Rectal smooth muscle tissue (tissue), 1 donor: ENCODE results near the gene EFNB3.
A peak's percentile ranks its signal among the peaks of the same experiment; 100 is the strongest.

Source experiments
- H3K27ac ChIP-seq: one replicate; pipeline ENCODE4 v1.7.0; 2013; ENCODE audit warnings: low read depth, low read length, inconsistent platforms
- H3K27me3 ChIP-seq: one replicate; pipeline ENCODE4 v1.7.0; 2013; ENCODE audit warnings: low read length; ENCODE audit not compliant: control insufficient read depth, insufficient read depth
- H3K36me3 ChIP-seq: one replicate; pipeline ENCODE4 v1.7.0; 2013; ENCODE audit warnings: low read length; ENCODE audit not compliant: control insufficient read depth, insufficient read depth
- H3K4me1 ChIP-seq: one replicate; pipeline ENCODE4 v1.7.0; 2013; ENCODE audit warnings: low read length; ENCODE audit not compliant: control insufficient read depth, insufficient read depth
- H3K4me3 ChIP-seq: one replicate; pipeline ENCODE4 v1.7.0; 2013; ENCODE audit warnings: low read length
- H3K9ac ChIP-seq: one replicate; pipeline ENCODE4 v1.7.0; 2013; ENCODE audit warnings: low read length

Gene EFNB3, protein sequence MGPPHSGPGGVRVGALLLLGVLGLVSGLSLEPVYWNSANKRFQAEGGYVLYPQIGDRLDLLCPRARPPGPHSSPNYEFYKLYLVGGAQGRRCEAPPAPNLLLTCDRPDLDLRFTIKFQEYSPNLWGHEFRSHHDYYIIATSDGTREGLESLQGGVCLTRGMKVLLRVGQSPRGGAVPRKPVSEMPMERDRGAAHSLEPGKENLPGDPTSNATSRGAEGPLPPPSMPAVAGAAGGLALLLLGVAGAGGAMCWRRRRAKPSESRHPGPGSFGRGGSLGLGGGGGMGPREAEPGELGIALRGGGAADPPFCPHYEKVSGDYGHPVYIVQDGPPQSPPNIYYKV

GRCh38 chr17:7704601-7705268 lies at the start of gene EFNB3:
EFNB3 (plus strand) TSS chr17:7705202; CDS start chr17:7705599, 397 bp downstream.
- peaks cover 4% of the 10 kb centered on the region for H3K36me3 ChIP-seq
- H3K4me3 ChIP-seq = peak within 1 kb of the TSS; percentile 9
- H3K9ac ChIP-seq = no peak within 1 kb of the TSS
- peaks cover 4% of the 10 kb centered on the region for H3K4me1 ChIP-seq
- H3K27ac ChIP-seq = no peak within 1 kb of the TSS
- H3K27me3 ChIP-seq = peaks cover 32% of the 10 kb centered on the region

DNA sequence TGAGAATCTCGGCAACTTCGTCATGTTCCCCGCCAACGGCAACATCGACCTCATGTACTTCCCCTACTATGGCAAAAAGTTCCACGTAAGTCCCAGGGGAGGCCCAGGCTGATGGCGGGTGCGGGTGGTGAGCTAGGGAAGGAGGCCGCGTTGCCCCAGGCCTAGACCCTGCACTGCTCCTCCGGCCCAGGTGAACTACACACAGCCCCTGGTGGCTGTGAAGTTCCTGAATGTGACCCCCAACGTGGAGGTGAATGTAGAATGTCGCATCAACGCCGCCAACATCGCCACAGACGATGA lies 49.5 kb upstream of the EFNB3 start:
- Histone ChIP-seq H3K4me1 (no peaks in the 10 kb centered on the region), H3K4me3 (no peak overlapping the region), H3K27me3 (peaks cover 11% of the 10 kb centered on the region), H3K27ac (no peak overlapping the region), H3K9ac (no peak overlapping the region), H3K36me3 (no peaks in the 10 kb centered on the region)

DNA sequence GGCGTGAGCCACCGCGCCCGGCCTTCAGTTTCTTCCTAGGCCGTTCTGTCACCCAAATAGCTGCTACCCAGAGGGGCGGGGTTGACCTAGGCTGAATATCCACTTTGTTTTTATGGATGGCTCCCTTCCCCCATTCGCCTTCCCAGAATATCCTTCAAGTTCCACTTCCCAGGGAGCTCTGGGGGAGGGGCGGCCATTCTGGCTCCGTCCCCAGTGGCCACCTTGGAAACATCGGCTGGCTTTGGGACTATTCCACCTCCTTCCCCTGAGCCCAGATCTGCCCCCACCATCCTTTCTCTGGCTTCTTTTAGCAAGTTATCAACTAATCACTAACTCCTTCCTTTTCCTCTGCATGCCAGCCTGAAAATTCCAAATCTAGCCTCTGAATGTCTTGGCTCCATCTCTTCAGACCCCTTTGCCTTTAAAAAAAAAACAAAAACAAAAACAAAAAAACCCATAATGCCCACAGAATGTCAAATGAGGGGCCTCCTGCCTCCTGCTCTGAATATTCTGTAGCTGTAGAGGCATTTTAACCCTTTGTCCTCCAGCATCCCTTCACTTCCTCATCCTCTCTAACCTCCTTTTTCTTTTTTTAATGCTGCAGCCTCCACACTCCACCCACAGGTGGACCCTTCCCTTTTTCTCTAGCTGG lies 47.9 kb upstream of the EFNB3 start:
- no peaks in the 10 kb centered on the region for H3K4me1 ChIP-seq
- H3K4me3 ChIP-seq = no peak overlapping the region
- no peak overlapping the region for H3K9ac ChIP-seq
- peaks cover under 1% of the 10 kb centered on the region for H3K27me3 ChIP-seq
- H3K27ac ChIP-seq = no peak overlapping the region
- H3K36me3 ChIP-seq = no peaks in the 10 kb centered on the region

DNA sequence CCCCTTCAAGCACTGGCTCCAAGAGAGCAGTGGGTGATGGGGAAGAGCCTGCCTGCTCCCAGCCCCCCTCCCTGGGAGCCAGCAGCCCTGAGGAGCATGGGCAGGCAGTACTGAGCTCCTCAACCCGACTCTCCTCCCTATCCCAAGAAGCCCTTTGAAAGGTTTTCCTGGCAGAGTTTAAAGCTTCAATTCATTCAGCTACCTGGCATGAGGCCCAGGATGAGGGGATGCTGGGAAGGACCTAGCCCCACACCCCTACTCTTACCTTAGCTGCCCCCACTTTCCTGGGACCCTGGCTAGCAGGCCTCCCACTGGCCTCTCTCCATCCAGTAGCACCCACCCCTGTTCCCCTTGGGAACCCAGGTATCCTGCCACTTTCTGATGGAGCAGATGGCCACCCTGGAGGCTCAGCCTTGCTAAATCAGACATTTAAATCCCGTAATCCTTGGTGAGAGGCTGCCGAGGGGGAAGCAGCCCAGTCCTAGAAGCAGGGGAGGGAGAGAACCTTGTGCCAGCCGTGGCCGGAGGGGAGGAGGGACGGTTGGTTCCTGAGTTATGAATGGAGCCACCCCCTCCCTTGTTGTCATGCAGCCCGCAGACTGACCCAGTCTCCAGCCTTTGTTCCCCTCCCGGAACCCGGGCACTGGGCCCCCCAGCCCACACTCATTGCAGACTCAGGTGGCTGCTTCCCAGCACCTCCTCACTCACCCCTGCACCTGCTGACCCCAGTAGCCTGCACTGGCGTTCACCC lies 37.2 kb upstream of the EFNB3 start:
- H3K9ac ChIP-seq = no peak overlapping the region
- H3K4me3 ChIP-seq = no peak overlapping the region
- no peak overlapping the region for H3K27ac ChIP-seq
- H3K27me3 ChIP-seq = no peaks in the 10 kb centered on the region
- no peaks in the 10 kb centered on the region for H3K4me1 ChIP-seq
- H3K36me3 ChIP-seq = peaks cover 21% of the 10 kb centered on the region

GRCh38 chr17:7668482-7668881 lies 36.5 kb upstream of the EFNB3 start:
- no peaks in the 10 kb centered on the region for H3K4me1 ChIP-seq
- H3K36me3 ChIP-seq = peaks cover 26% of the 10 kb centered on the region
- H3K27me3 ChIP-seq = no peaks in the 10 kb centered on the region
- H3K27ac ChIP-seq = no peak overlapping the region
- no peak overlapping the region for H3K4me3 ChIP-seq
- no peak overlapping the region for H3K9ac ChIP-seq

DNA sequence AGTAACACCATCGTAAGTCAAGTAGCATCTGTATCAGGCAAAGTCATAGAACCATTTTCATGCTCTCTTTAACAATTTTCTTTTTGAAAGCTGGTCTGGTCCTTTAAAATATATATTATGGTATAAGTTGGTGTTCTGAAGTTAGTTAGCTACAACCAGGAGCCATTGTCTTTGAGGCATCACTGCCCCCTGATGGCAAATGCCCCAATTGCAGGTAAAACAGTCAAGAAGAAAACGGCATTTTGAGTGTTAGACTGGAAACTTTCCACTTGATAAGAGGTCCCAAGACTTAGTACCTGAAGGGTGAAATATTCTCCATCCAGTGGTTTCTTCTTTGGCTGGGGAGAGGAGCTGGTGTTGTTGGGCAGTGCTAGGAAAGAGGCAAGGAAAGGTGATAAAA lies 31.8 kb upstream of the EFNB3 start:
- Histone ChIP-seq H3K27me3 (no peaks in the 10 kb centered on the region), H3K9ac (no peak overlapping the region), H3K4me3 (no peak overlapping the region), H3K27ac (no peak overlapping the region), H3K4me1 (no peaks in the 10 kb centered on the region), H3K36me3 (peaks cover 46% of the 10 kb centered on the region)

- no peak overlapping the region for H3K9ac ChIP-seq
- no peaks in the 10 kb centered on the region for H3K27me3 ChIP-seq
- no peak overlapping the region for H3K27ac ChIP-seq
- no peaks in the 10 kb centered on the region for H3K4me1 ChIP-seq
- H3K4me3 ChIP-seq = no peak overlapping the region
- peaks cover 37% of the 10 kb centered on the region for H3K36me3 ChIP-seq
Measured at GRCh38 chr17:7674934-7675333, 30.1 kb upstream of the EFNB3 start.

GRCh38 chr17:7676533-7676932 lies 28.5 kb upstream of the EFNB3 start:
- Histone ChIP-seq H3K36me3 (peaks cover 30% of the 10 kb centered on the region), H3K4me3 (no peak overlapping the region), H3K9ac (no peak overlapping the region), H3K27ac (no peak overlapping the region), H3K27me3 (no peaks in the 10 kb centered on the region), H3K4me1 (no peaks in the 10 kb centered on the region)

DNA sequence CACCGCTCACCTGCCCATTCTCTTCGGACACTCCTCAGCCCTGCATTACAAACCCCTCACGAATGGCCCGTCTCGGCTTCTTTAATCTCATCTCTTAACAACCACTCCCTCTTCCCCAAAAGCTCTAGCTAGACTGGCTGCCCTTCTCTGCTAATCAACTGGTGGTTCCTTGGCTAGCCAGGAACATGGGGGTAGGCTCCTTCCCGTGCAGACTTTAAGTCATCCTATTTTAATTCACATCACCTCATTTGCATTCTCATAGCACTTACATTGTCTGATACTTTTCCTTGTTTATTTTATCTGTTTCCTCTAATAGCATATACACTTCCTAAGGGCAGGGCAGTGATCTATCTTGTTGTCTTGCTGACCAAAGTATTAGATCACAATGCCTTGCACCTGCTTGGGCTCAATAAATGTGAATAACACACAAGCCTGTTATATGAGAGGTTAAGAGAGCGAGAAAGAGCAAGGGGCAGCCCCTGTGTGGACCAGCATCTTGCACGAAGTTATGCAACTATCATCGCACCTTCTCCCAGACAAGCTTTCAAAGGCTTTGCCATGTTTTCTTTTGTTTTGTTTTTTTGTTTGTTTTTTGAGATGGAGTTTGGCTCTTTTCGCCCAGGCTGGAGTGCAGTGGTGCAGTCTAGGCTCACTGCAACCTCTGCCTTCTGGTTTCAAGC lies 27.5 kb upstream of the EFNB3 start:
- Histone ChIP-seq H3K4me1 (no peaks in the 10 kb centered on the region), H3K27me3 (no peaks in the 10 kb centered on the region), H3K36me3 (peaks cover 26% of the 10 kb centered on the region), H3K9ac (no peak overlapping the region), H3K27ac (no peak overlapping the region), H3K4me3 (no peak overlapping the region)

DNA sequence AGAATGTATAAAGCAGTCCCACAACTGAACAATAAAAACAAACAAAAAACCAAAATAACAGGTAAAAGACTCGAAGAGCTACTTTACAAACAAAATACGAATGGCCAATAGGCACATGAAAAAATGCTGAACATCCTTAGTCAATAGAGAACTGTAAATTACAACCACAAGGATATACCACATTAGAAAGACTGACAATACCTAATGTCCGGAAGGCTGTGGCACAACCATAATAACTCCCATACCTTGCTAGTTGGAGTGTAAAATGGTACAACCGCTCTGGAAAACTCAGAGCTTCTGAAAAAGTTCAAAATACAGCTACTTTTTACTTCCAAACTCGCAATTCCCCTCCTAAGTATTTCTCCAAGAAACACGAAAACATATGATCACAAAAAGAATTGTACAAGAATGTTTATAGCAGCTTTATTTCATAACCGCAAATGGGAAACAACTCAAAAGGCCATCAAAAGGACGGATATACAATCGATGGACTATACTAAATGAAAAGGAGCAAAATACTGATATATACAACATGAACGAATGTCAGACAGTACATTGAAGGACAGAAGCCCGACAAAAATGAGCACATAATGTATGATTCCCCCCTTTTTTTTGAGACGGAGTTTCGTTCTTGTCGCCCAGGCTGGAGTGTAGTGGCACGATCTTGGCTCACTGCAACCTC lies 20.0 kb upstream of the EFNB3 start:
- peak overlapping the region; percentile 92 for H3K9ac ChIP-seq
- no peaks in the 10 kb centered on the region for H3K27me3 ChIP-seq
- peak overlapping the region; percentile 91 for H3K27ac ChIP-seq
- no peaks in the 10 kb centered on the region for H3K36me3 ChIP-seq
- H3K4me1 ChIP-seq = peaks cover 23% of the 10 kb centered on the region
- H3K4me3 ChIP-seq = peak overlapping the region; percentile 71

GRCh38 chr17:7685533-7686221 lies 19.3 kb upstream of the EFNB3 start:
- Histone ChIP-seq H3K9ac (peak overlapping the region; percentile 92), H3K27me3 (no peaks in the 10 kb centered on the region), H3K4me1 (peaks cover 23% of the 10 kb centered on the region), H3K36me3 (no peaks in the 10 kb centered on the region), H3K27ac (peak overlapping the region; percentile 92), H3K4me3 (peak overlapping the region; percentile 71)
